Measurements from ENCODE around the gene DCHS1.

DNA sequence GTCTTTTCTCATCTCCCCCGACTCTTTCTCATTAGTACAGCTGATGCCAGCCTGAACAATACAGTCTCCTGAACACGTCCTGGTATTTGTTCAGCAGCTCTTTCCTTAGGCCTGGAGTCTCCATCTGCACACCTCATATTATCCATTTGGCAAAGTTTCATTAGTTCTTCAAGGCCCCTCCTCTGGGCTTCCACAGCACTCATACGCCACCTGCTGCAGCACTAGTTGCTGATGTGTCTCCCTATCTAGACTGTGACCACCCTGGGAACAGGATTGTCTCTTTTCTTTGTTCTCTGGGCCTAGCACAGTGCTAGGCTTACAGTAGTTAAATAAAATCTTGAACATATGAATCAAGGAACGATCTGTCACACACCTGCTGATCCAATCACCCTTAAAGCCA lies 17.2 kb downstream of the DCHS1 start:
- TF ChIP-seq CTCF (conservative IDR thresholded peaks at IDR 0.05 in 1 of 2, IDR thresholded peaks at IDR 0.05 in 1 of 2; ENCODE audit: low read depth in 1 of 2, low read length in 2 of 2) (no peak), EZH2 (IDR thresholded peaks at IDR 0.05; ENCODE audit: low read length, missing control alignments) (no peak)
